HCEC 1CT (cell line): ENCODE data around the gene SERINC2.
"Not testable (repeated sequence)": the region's sequence is repeated elsewhere in the genome, so short reads cannot be mapped to it uniquely, and the experiment has no call there.

Source experiments
- DNase-seq: peaks from one replicate; pipeline ENCODE4 v3.0.0-alpha.2; 2017

SERINC2 gene

GRCh38 chr1:31435471-31436409 lies 22.7 kb downstream of the SERINC2 start:
- no peak for DNase-seq

GRCh38 chr1:31436596-31437432 lies 23.8 kb downstream of the SERINC2 start:
- DNase-seq = no peak

- no peak for DNase-seq
These were observed 24.5 kb downstream of the SERINC2 start for GRCh38 chr1:31437433-31438037.

- DNase-seq = no peak
These were observed 26.3 kb downstream of the SERINC2 start for GRCh38 chr1:31439276-31439675.

GRCh38 chr1:31441073-31441472 lies 28.1 kb downstream of the SERINC2 start:
- DNase-seq = no peak

GRCh38 chr1:31441558-31441957 lies 28.5 kb downstream of the SERINC2 start:
- DNase-seq = no peak

GRCh38 chr1:31441970-31442647 lies 29.1 kb downstream of the SERINC2 start:
- no peak for DNase-seq

- DNase-seq = no peak
These were observed 29.6 kb downstream of the SERINC2 start for GRCh38 chr1:31442648-31442994.

GRCh38 chr1:31443673-31444072 lies 30.7 kb downstream of the SERINC2 start:
- no peak for DNase-seq

- DNase-seq = no peak
These were observed 31.9 kb downstream of the SERINC2 start for GRCh38 chr1:31444725-31445448.

- DNase-seq = no peak
These were observed 32.9 kb downstream of the SERINC2 start for GRCh38 chr1:31445951-31446350.

- DNase-seq = no peak
These were observed 34.2 kb downstream of the SERINC2 start for GRCh38 chr1:31447210-31447609.

GRCh38 chr1:31453384-31454079 lies 40.5 kb downstream of the SERINC2 start:
- no peak for DNase-seq

GRCh38 chr1:31458287-31458896 lies 45.4 kb downstream of the SERINC2 start:
- no peak for DNase-seq

- DNase-seq = peak; percentile 32
These were observed 47.0 kb downstream of the SERINC2 start for GRCh38 chr1:31460027-31460426.

- peak; percentile 45 for DNase-seq
These were observed 54.1 kb downstream of the SERINC2 start for GRCh38 chr1:31467005-31467674.

GRCh38 chr1:31470794-31471315 lies 57.8 kb downstream of the SERINC2 start:
- no peak for DNase-seq

GRCh38 chr1:31471452-31472313 lies 58.7 kb downstream of the SERINC2 start:
- DNase-seq = peak; percentile 3

GRCh38 chr1:31472314-31472651 lies 59.3 kb downstream of the SERINC2 start:
- not testable (repeated sequence) for DNase-seq
